Kidney (tissue), 14 donors: ENCODE data around the gene PGM2L1. TPM values are rescaled to one million over a fixed set of nuclear protein-coding genes. Genes with fewer than 3 reads are reported as not detected.
"Not testable (repeated sequence)": the region's sequence is repeated elsewhere in the genome, so short reads cannot be mapped to it uniquely, and the experiment has no call there.

Source experiments
- DNase-seq, 5 donors: peaks; one replicate each; pipeline ENCODE4 v3.0.0-alpha.2; 2013 to 2020
- FAIRE-seq: peaks from 2 replicates; lab custom pipeline; 2012; peaks lifted over from hg19 to GRCh38; lab: Jason Lieb, UNC
- H3K27ac ChIP-seq, 2 donors: one replicate each; pipeline ENCODE4 v1.7.0; 2013; ENCODE audit warnings: low read depth in 2 of 2, low read length in 2 of 2, inconsistent platforms in 1 of 2
- H3K27me3 ChIP-seq: one replicate; pipeline ENCODE4 v1.7.1; 2013; ENCODE audit warnings: low read length, inconsistent platforms; ENCODE audit not compliant: control insufficient read depth, insufficient read depth
- H3K36me3 ChIP-seq, 3 donors: one replicate each; pipeline versions ENCODE4 v1.7.0 to v1.7.1; 2013; ENCODE audit warnings: low read length in 3 of 3, control low read depth in 1 of 3, inconsistent platforms in 1 of 3; ENCODE audit not compliant: insufficient read depth in 3 of 3, control insufficient read depth in 2 of 3
- H3K4me1 ChIP-seq, 3 donors: one replicate each; pipeline versions ENCODE4 v1.7.0 to v1.7.1; 2013; ENCODE audit warnings: low read length in 3 of 3, inconsistent platforms in 1 of 3, low read depth in 1 of 3; ENCODE audit not compliant: control insufficient read depth in 2 of 3, insufficient read depth in 2 of 3
- H3K4me3 ChIP-seq, 3 donors: one replicate each; pipeline versions ENCODE4 v1.7.0 to v1.8.1; 2013; ENCODE audit warnings: low read length in 3 of 3, control low read depth in 1 of 3, inconsistent platforms in 1 of 3
- H3K9ac ChIP-seq, 3 donors: one replicate each; pipeline versions ENCODE4 v1.7.0 to v1.7.1; 2013; ENCODE audit warnings: low read length in 3 of 3, control low read depth in 1 of 3, inconsistent platforms in 1 of 3
- H3K9me3 ChIP-seq, 3 donors: one replicate each; pipeline versions ENCODE4 v1.7.0 to v1.7.1; 2013; ENCODE audit warnings: low read length in 3 of 3, control low read depth in 1 of 3, inconsistent platforms in 1 of 3; ENCODE audit not compliant: control insufficient read depth in 2 of 3, insufficient read depth in 1 of 3
- intact Hi-C: fragments of 100-400 bp; cut with DNase I; formaldehyde crosslinking; loops from one replicate; pipeline ENCODE4 v1.11.1; 2022
- polyA plus RNA-seq: library from polyadenylated mRNA; stranded (reverse); fragments of 350-450 nt; fragmentation: Illumina TruSeq; extraction: RNeasy Lipid Tissue Mini Kit (QIAGEN cat#74804); gene quantifications from one replicate; pipeline ENCODE4 v1.2.3, GENCODE V29; 2014; ENCODE audit warnings: low read depth, low replicate concordance; ENCODE audit not compliant: insufficient read depth
- total RNA-seq: library from RNA; stranded (reverse); fragmentation: NEBNext Ultra II Directional; extraction: Animal tissue kit (Norgen Biotek cat#: 25700); gene quantifications from one replicate; pipeline ENCODE4 v1.2.1, GENCODE V29; 2021
- TF ChIP-seq, protein P1 (sequence below): IDR thresholded peaks from 3 replicates; pipeline ENCODE4 v1.5.1; 2012; ENCODE audit warnings: mild to moderate bottlenecking, moderate library complexity, borderline replicate concordance; ENCODE audit not compliant: insufficient read depth; ENCODE audit errors: extremely low read depth
- donor health status: control.
- donor health status: control.
- donor health status: control.
- donor health status: control.
- donor health status: control.
- donor health status: DM: yes; HTN: yes; CAD: no.
- donor health status: Normal renal cell carcinoma (clear cell type).

PGM2L1 gene
- total and polyA plus RNA-seq, 2 donors from 2014 or later, result 1.0 to 11.5 TPM

DNA sequence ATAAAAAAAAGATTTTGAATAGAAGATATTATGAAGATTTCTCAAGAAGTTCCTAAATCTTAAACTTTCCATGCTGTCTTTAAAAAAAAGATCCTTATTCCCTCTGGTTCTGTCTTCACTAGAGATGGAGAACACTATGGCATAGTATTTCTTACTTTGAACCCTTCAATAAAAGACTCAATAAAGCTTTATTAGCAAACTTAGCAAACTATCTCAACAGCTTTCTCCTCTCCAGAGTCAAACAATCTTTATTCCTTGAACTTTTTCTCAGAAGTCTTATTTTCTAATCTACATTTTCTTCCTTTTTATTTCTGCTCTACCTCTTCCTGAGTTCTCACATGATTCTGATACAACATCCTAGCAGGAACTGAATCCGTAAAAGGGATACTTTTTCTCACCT is 65.0 kb downstream of the PGM2L1 start:
- Histone ChIP-seq H3K27ac (no peak overlapping the region), H3K36me3 (no peaks in the 10 kb centered on the region), H3K4me3 (no peak overlapping the region), H3K27me3 (no peaks in the 10 kb centered on the region), H3K9me3 (no peaks in the 10 kb centered on the region), H3K9ac (no peak overlapping the region), H3K4me1 (no peaks in the 10 kb centered on the region)
- TF ChIP-seq, protein P1, sequence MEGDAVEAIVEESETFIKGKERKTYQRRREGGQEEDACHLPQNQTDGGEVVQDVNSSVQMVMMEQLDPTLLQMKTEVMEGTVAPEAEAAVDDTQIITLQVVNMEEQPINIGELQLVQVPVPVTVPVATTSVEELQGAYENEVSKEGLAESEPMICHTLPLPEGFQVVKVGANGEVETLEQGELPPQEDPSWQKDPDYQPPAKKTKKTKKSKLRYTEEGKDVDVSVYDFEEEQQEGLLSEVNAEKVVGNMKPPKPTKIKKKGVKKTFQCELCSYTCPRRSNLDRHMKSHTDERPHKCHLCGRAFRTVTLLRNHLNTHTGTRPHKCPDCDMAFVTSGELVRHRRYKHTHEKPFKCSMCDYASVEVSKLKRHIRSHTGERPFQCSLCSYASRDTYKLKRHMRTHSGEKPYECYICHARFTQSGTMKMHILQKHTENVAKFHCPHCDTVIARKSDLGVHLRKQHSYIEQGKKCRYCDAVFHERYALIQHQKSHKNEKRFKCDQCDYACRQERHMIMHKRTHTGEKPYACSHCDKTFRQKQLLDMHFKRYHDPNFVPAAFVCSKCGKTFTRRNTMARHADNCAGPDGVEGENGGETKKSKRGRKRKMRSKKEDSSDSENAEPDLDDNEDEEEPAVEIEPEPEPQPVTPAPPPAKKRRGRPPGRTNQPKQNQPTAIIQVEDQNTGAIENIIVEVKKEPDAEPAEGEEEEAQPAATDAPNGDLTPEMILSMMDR, result no peak
- no peak for FAIRE-seq
- intact Hi-C loops, result no loop called here
- DNase-seq, result no peak

DNA sequence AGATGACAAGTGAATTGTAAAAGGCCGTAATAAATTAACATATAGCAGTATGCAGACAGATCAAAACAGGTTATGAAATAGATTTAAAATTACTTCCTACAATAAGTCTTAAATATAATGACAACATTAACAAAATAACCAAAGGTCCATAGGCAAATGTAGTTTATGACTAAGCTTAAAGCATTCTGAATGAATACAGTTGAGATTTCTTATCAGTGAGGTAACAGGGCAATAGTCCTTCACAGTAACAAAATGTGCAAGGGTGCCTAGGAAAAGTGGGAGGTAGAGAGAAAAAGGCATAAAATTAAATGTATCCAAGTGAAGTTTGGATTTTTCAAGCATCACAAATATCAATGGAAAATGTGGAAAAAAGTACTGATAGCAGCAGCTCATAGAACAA is 65.9 kb downstream of the PGM2L1 start:
- Histone ChIP-seq H3K27ac (no peak overlapping the region), H3K4me1 (no peaks in the 10 kb centered on the region), H3K4me3 (no peak overlapping the region), H3K36me3 (no peaks in the 10 kb centered on the region), H3K9me3 (no peaks in the 10 kb centered on the region), H3K27me3 (no peaks in the 10 kb centered on the region), H3K9ac (no peak overlapping the region)
- FAIRE-seq (no peak), DNase-seq (no peak)
- TF ChIP-seq, protein P1, result no peak
- intact Hi-C loops, result no loop called here

DNA sequence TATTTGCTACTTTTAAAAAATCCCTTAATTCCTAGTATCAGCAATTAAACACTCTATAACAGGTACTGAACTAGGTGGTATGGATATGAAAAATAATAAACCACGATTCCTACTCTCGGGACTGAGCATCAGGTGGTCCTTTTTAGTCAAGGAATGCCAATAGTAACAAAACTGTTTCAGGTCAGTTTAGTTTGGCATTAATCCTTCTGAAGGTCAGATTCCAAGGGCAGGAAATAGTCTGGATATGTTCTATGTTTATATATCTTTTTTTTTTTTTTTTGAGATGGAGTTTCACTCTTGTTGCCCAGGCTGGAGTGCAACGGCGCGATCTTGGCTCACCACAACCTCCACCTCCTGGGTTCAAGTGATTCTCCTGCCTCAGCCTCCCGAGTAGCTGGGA is 67.2 kb downstream of the PGM2L1 start:
- H3K9ac ChIP-seq, H3K9me3 ChIP-seq, intact Hi-C loops, H3K4me3 ChIP-seq, H3K36me3 ChIP-seq, H3K27me3 ChIP-seq, DNase-seq, FAIRE-seq, H3K27ac ChIP-seq, H3K4me1 ChIP-seq: not testable (repeated sequence)

DNA sequence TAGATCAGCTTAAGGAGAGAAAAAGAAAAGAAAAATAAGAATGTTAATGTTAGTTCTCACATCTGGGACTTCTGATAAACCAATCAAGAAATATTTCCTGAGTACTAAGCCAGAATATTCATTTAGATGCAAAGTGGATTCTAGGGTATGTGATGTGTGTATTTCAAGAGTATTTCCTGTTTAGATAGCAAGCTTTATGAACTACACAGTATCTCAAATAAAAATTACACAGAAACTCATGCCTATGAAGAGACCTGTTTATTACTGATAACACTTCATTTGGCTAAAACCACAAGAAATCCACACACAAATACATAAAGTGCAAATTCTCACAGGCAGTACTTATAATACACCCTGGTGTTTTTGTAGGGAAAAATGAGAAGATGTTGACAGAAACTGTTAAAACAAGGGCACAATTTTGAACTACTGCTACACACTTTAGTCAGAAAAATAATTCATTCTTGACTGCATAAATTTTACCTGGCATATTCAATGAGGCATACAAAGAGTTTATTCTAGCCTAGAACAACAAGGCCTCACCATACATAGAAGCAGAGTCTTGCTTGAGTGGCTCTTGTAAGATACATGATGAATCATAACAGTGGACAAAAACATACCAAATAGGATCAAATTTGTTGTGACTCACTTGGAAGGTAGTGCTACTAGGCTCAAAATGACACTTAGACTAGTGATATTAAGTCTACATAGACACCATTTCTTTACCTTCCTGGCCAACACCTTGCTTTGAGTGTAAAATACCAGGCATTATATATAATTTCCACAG is 68.0 kb downstream of the PGM2L1 start:
- Histone ChIP-seq H3K9ac (no peak overlapping the region), H3K9me3 (no peaks in the 10 kb centered on the region), H3K27me3 (no peaks in the 10 kb centered on the region), H3K27ac (no peak overlapping the region), H3K36me3 (no peaks in the 10 kb centered on the region), H3K4me3 (no peak overlapping the region), H3K4me1 (peaks cover 0 to 3% (median 0%) of the 10 kb centered on the region in 3 donors)
- no peak for DNase-seq
- no peak for FAIRE-seq
- intact Hi-C loops, result no loop called here
- TF ChIP-seq, protein P1, result no peak
